GM12891 (cell line): ENCODE measurements around the gene CLRN1.

Experiments
- PAX5 ChIP-seq: IDR thresholded peaks from 2 replicates; pipeline ENCODE4 v1.6.1; 2011; ENCODE audit warnings: low read length, moderate library complexity, mild to moderate bottlenecking; ENCODE audit not compliant: insufficient read depth, severe bottlenecking
- POLR2A ChIP-seq: IDR thresholded peaks from 2 replicates; pipeline ENCODE4 v1.6.1; 2011; ENCODE audit warnings: low read depth, low read length, control low read depth
- POLR2AphosphoS5 ChIP-seq: IDR thresholded peaks from 2 replicates; pipeline ENCODE4 v1.6.1; 2011; ENCODE audit warnings: low read depth, low read length, control low read depth
- SPI1 ChIP-seq: IDR thresholded peaks from 2 replicates; pipeline ENCODE4 v1.6.1; 2011; ENCODE audit warnings: low read depth, low read length, control low read depth
- TAF1 ChIP-seq: IDR thresholded peaks from 2 replicates; pipeline ENCODE4 v1.6.1; 2011; ENCODE audit warnings: low read depth, low read length, control low read depth

- no peak for TF ChIP-seq POLR2A
- no peak for TF ChIP-seq POLR2AphosphoS5
- no peak for TF ChIP-seq TAF1
- TF ChIP-seq PAX5 = no peak
- no peak for TF ChIP-seq SPI1
Measured at GRCh38 chr3:151014501-151015018, 42.0 kb upstream of the CLRN1 start.
